Kidney (tissue), 14 donors: ENCODE measurements around the gene DVL2. TPM values are rescaled to one million over a fixed set of nuclear protein-coding genes. Genes with fewer than 3 reads are reported as not detected.

Source experiments
- DNase-seq, 5 donors: peaks; one replicate each; pipeline ENCODE4 v3.0.0-alpha.2; 2013 to 2020
- FAIRE-seq: peaks from 2 replicates; lab custom pipeline; 2012; peaks lifted over from hg19 to GRCh38; lab: Jason Lieb, UNC
- H3K27ac ChIP-seq, 2 donors: one replicate each; pipeline ENCODE4 v1.7.0; 2013; ENCODE audit warnings: low read depth in 2 of 2, low read length in 2 of 2, inconsistent platforms in 1 of 2
- H3K27me3 ChIP-seq: one replicate; pipeline ENCODE4 v1.7.1; 2013; ENCODE audit warnings: low read length, inconsistent platforms; ENCODE audit not compliant: control insufficient read depth, insufficient read depth
- H3K36me3 ChIP-seq, 3 donors: one replicate each; pipeline versions ENCODE4 v1.7.0 to v1.7.1; 2013; ENCODE audit warnings: low read length in 3 of 3, control low read depth in 1 of 3, inconsistent platforms in 1 of 3; ENCODE audit not compliant: insufficient read depth in 3 of 3, control insufficient read depth in 2 of 3
- H3K4me1 ChIP-seq, 3 donors: one replicate each; pipeline versions ENCODE4 v1.7.0 to v1.7.1; 2013; ENCODE audit warnings: low read length in 3 of 3, inconsistent platforms in 1 of 3, low read depth in 1 of 3; ENCODE audit not compliant: control insufficient read depth in 2 of 3, insufficient read depth in 2 of 3
- H3K4me3 ChIP-seq, 3 donors: one replicate each; pipeline versions ENCODE4 v1.7.0 to v1.8.1; 2013; ENCODE audit warnings: low read length in 3 of 3, control low read depth in 1 of 3, inconsistent platforms in 1 of 3
- H3K9ac ChIP-seq, 3 donors: one replicate each; pipeline versions ENCODE4 v1.7.0 to v1.7.1; 2013; ENCODE audit warnings: low read length in 3 of 3, control low read depth in 1 of 3, inconsistent platforms in 1 of 3
- H3K9me3 ChIP-seq, 3 donors: one replicate each; pipeline versions ENCODE4 v1.7.0 to v1.7.1; 2013; ENCODE audit warnings: low read length in 3 of 3, control low read depth in 1 of 3, inconsistent platforms in 1 of 3; ENCODE audit not compliant: control insufficient read depth in 2 of 3, insufficient read depth in 1 of 3
- intact Hi-C: fragments of 100-400 bp; cut with DNase I; formaldehyde crosslinking; loops from one replicate; pipeline ENCODE4 v1.11.1; 2022
- polyA plus RNA-seq: library from polyadenylated mRNA; stranded (reverse); fragments of 350-450 nt; fragmentation: Illumina TruSeq; extraction: RNeasy Lipid Tissue Mini Kit (QIAGEN cat#74804); gene quantifications from one replicate; pipeline ENCODE4 v1.2.3, GENCODE V29; 2014; ENCODE audit warnings: low read depth, low replicate concordance; ENCODE audit not compliant: insufficient read depth
- total RNA-seq: library from RNA; stranded (reverse); fragmentation: NEBNext Ultra II Directional; extraction: Animal tissue kit (Norgen Biotek cat#: 25700); gene quantifications from one replicate; pipeline ENCODE4 v1.2.1, GENCODE V29; 2021
- TF ChIP-seq, protein P1 (sequence below): IDR thresholded peaks from 3 replicates; pipeline ENCODE4 v1.5.1; 2012; ENCODE audit warnings: mild to moderate bottlenecking, moderate library complexity, borderline replicate concordance; ENCODE audit not compliant: insufficient read depth; ENCODE audit errors: extremely low read depth
- donor health status: control.
- donor health status: control.
- donor health status: control.
- donor health status: control.
- donor health status: control.
- donor health status: DM: yes; HTN: yes; CAD: no.
- donor health status: Normal renal cell carcinoma (clear cell type).

DVL2 gene
- total and polyA plus RNA-seq, 2 donors from 2014 or later: 18.0 to 35.8 TPM

DNA sequence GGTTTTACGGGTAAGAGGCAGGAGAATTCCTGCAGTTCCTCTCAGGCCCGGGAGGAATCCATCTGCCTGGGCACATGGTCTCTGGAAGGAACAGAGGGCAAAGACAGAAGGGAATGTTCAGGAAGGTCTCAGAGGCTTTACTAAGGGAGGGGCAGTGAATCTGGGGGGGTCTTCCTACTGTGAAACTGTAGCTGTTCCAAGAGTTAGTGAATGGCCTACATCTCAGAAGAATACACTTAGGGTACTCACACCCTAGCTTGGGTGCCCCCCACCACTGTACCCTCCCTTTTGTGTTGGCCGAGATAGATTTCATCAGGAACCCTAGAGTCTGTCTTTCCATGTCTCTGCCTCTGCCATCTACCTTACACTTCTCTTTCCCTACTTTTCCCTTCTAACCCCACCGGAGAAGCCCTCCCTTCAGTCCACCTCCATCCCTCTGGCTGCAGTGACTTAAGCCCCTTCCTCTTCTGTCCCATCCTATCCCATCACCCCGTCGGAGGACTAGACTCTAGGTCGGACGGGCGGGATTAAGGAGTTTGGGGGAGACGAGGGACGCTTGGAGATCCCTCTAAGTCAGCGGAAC, 15.0 kb downstream of the DVL2 start:
- no peaks in the 10 kb centered on the region for H3K27me3 ChIP-seq
- intact Hi-C loops: no loop called here
- H3K4me3 ChIP-seq: peak overlapping the region; percentile 59 to 91 (median 74)
- H3K9ac ChIP-seq: peak overlapping the region; percentile 42 to 99 (median 90)
- peak in 1 of 5 donors; percentile 52 for DNase-seq
- H3K27ac ChIP-seq: peak overlapping the region; percentile 100
- H3K36me3 ChIP-seq: peaks cover 5 to 30% (median 27%) of the 10 kb centered on the region in 3 donors
- TF ChIP-seq, protein P1, sequence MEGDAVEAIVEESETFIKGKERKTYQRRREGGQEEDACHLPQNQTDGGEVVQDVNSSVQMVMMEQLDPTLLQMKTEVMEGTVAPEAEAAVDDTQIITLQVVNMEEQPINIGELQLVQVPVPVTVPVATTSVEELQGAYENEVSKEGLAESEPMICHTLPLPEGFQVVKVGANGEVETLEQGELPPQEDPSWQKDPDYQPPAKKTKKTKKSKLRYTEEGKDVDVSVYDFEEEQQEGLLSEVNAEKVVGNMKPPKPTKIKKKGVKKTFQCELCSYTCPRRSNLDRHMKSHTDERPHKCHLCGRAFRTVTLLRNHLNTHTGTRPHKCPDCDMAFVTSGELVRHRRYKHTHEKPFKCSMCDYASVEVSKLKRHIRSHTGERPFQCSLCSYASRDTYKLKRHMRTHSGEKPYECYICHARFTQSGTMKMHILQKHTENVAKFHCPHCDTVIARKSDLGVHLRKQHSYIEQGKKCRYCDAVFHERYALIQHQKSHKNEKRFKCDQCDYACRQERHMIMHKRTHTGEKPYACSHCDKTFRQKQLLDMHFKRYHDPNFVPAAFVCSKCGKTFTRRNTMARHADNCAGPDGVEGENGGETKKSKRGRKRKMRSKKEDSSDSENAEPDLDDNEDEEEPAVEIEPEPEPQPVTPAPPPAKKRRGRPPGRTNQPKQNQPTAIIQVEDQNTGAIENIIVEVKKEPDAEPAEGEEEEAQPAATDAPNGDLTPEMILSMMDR: no peak
- H3K9me3 ChIP-seq: no peaks in the 10 kb centered on the region
- no peak for FAIRE-seq
- H3K4me1 ChIP-seq: peaks cover 7 to 49% (median 40%) of the 10 kb centered on the region in 3 donors

DNA sequence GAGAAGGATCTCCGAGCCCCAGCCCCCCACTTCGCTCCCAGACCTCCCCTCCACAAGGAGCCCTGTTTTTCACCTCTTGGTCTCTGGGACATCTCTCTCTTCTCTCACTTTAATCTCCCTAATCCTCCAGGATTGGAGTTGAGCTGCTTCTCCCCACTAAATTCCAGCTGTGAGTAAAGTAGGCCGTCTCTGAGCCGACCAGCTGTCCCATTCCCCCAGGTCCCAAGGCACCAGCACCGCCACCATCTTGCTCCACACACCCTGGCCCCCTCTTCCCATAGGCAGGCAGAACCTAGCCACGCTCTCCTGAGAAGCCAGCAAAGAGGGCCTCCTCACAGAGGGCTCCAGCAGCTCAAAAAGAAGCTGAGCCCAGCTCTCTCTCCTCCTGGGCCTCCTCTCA, 15.6 kb downstream of the DVL2 start:
- FAIRE-seq (no peak), DNase-seq (peak in 1 of 5 donors; percentile 69)
- Histone ChIP-seq H3K4me1 (peaks cover 7 to 50% (median 41%) of the 10 kb centered on the region in 3 donors), H3K27ac (peak overlapping the region; percentile 100), H3K9ac (peak overlapping the region in 1 of 3 donors; percentile 99), H3K27me3 (no peaks in the 10 kb centered on the region), H3K9me3 (no peaks in the 10 kb centered on the region), H3K36me3 (peaks cover 5 to 24% (median 22%) of the 10 kb centered on the region in 3 donors), H3K4me3 (no peak overlapping the region)
- TF ChIP-seq, protein P1: no peak
- intact Hi-C loops: no loop called here

DNA sequence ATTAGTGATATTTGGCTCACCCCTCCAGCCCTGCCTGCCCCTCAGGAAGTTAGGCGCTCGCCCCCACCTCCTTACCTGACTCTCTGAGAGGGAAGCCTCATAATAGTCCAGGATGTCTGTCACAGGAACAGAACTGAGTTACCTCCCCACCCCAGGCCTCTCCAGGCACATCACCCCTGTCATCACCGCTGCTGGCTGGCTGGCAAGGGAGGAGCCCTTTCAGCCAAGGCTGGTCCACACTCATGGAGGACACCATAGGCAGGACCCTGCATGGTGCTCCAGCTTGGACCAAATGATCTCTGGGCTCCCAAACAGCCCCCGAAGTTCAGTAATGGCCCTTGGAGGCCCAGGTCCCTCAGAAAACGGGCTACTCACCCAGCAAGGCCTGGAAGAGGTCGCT, 16.2 kb downstream of the DVL2 start:
- FAIRE-seq (no peak), DNase-seq (peak in 1 of 5 donors; percentile 72)
- TF ChIP-seq, protein P1: no peak
- H3K36me3 ChIP-seq: peaks cover 2 to 18% (median 16%) of the 10 kb centered on the region in 3 donors
- H3K9ac ChIP-seq: peak overlapping the region in 1 of 3 donors; percentile 55
- no peaks in the 10 kb centered on the region for H3K9me3 ChIP-seq
- no peaks in the 10 kb centered on the region for H3K27me3 ChIP-seq
- no peak overlapping the region for H3K27ac ChIP-seq
- intact Hi-C loops: no loop called here
- peaks cover 7 to 46% (median 44%) of the 10 kb centered on the region in 3 donors for H3K4me1 ChIP-seq
- H3K4me3 ChIP-seq: peak overlapping the region in 1 of 3 donors; percentile 11
